ENCODE measurements around the gene POLA2. TPM values are rescaled to one million over a fixed set of nuclear protein-coding genes. Genes with fewer than 3 reads are reported as not detected.
A peak's percentile ranks its signal among the peaks of the same experiment; 100 is the strongest.

The POLA2 gene
- total and polyA plus RNA-seq, 2 donors (not counting 1 experiment from before 2014, with no cell fraction given), result 2.8 to 9.8 TPM

- H4K20me1 ChIP-seq (ENCODE audit: control insufficient read depth, extremely low read depth, insufficient read depth, low read length), result no peaks in the 10 kb centered on the region
Observed at GRCh38 chr11:65260302-65260701, 1.5 kb upstream of the POLA2 start.

GRCh38 chr11:65260756-65261590 is 789 bp upstream of the POLA2 start:
- Histone ChIP-seq H3K9ac (ENCODE audit: insufficient read depth, low read length) (peak overlapping the region; percentile 48), H3K27me3 (ENCODE audit: control insufficient read depth, insufficient read depth, low read length) (no peaks in the 10 kb centered on the region), H3K27ac (ENCODE audit: insufficient read depth, low read length) (peak overlapping the region; percentile 91), H3K9me3 (ENCODE audit: control insufficient read depth, insufficient read depth, low read depth, low read length) (no peaks in the 10 kb centered on the region), H3K4me3 (replicated peaks in 1 of 4; ENCODE audit: control extremely low read depth in 1 of 4, insufficient read depth in 1 of 4, low read depth in 3 of 4, low read length in 4 of 4) (peak overlapping the region; percentile 12 to 89 (median 79)), H4K20me1 (ENCODE audit: control insufficient read depth, extremely low read depth, insufficient read depth, low read length) (no peaks in the 10 kb centered on the region), H3K36me3 (ENCODE audit: control insufficient read depth, insufficient read depth, low read length) (no peaks in the 10 kb centered on the region), H2AFZ (ENCODE audit: low read length) (peak overlapping the region; percentile 64), H3K4me2 (ENCODE audit: extremely low read depth, insufficient read depth, low read length) (peak overlapping the region; percentile 98), H3K4me1 (ENCODE audit: control insufficient read depth, extremely low read depth, insufficient read depth, low read length) (no peaks in the 10 kb centered on the region), H3K79me2 (ENCODE audit: control insufficient read depth, insufficient read depth, low read length) (peaks cover 27% of the 10 kb centered on the region)
- no peak for TF ChIP-seq EZH2 (IDR thresholded peaks at IDR 0.05; ENCODE audit: low read length, missing control alignments)
- TF ChIP-seq, protein P1, sequence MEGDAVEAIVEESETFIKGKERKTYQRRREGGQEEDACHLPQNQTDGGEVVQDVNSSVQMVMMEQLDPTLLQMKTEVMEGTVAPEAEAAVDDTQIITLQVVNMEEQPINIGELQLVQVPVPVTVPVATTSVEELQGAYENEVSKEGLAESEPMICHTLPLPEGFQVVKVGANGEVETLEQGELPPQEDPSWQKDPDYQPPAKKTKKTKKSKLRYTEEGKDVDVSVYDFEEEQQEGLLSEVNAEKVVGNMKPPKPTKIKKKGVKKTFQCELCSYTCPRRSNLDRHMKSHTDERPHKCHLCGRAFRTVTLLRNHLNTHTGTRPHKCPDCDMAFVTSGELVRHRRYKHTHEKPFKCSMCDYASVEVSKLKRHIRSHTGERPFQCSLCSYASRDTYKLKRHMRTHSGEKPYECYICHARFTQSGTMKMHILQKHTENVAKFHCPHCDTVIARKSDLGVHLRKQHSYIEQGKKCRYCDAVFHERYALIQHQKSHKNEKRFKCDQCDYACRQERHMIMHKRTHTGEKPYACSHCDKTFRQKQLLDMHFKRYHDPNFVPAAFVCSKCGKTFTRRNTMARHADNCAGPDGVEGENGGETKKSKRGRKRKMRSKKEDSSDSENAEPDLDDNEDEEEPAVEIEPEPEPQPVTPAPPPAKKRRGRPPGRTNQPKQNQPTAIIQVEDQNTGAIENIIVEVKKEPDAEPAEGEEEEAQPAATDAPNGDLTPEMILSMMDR (conservative IDR thresholded peaks at IDR 0.05 in 1 of 2, IDR thresholded peaks at IDR 0.05 in 1 of 2; ENCODE audit: low read depth in 1 of 2, low read length in 2 of 2), result no peak
- no peak for DNase-seq (ENCODE audit: low read depth in 2 of 2)

More at GRCh38 chr11:65260302-65260701, 1.5 kb upstream of the POLA2 start:
- no peak overlapping the region for H3K4me3 ChIP-seq (replicated peaks in 1 of 4; ENCODE audit: control extremely low read depth in 1 of 4, insufficient read depth in 1 of 4, low read depth in 3 of 4, low read length in 4 of 4)
- H3K27me3 ChIP-seq (ENCODE audit: control insufficient read depth, insufficient read depth, low read length), result no peaks in the 10 kb centered on the region
- no peak overlapping the region for H2AFZ ChIP-seq (ENCODE audit: low read length)
- no peak overlapping the region for H3K4me2 ChIP-seq (ENCODE audit: extremely low read depth, insufficient read depth, low read length)
- H3K9me3 ChIP-seq (ENCODE audit: control insufficient read depth, insufficient read depth, low read depth, low read length), result no peaks in the 10 kb centered on the region
- no peak for TF ChIP-seq EZH2 (IDR thresholded peaks at IDR 0.05; ENCODE audit: low read length, missing control alignments)
- TF ChIP-seq, protein P1 (conservative IDR thresholded peaks at IDR 0.05 in 1 of 2, IDR thresholded peaks at IDR 0.05 in 1 of 2; ENCODE audit: low read depth in 1 of 2, low read length in 2 of 2), result no peak
- no peaks in the 10 kb centered on the region for H3K36me3 ChIP-seq (ENCODE audit: control insufficient read depth, insufficient read depth, low read length)
- no peaks in the 10 kb centered on the region for H3K4me1 ChIP-seq (ENCODE audit: control insufficient read depth, extremely low read depth, insufficient read depth, low read length)
- no peak for DNase-seq (ENCODE audit: low read depth in 2 of 2)
- no peak overlapping the region for H3K9ac ChIP-seq (ENCODE audit: insufficient read depth, low read length)
- no peak overlapping the region for H3K27ac ChIP-seq (ENCODE audit: insufficient read depth, low read length)
- peaks cover 22% of the 10 kb centered on the region for H3K79me2 ChIP-seq (ENCODE audit: control insufficient read depth, insufficient read depth, low read length)

- H3K4me1 ChIP-seq (ENCODE audit: control insufficient read depth, extremely low read depth, insufficient read depth, low read length), result no peaks in the 10 kb centered on the region
- H3K9me3 ChIP-seq (ENCODE audit: control insufficient read depth, insufficient read depth, low read depth, low read length), result no peaks in the 10 kb centered on the region
- no peaks in the 10 kb centered on the region for H3K27me3 ChIP-seq (ENCODE audit: control insufficient read depth, insufficient read depth, low read length)
- peak overlapping the region; percentile 75 to 89 (median 80) for H3K4me3 ChIP-seq (replicated peaks in 1 of 4; ENCODE audit: control extremely low read depth in 1 of 4, insufficient read depth in 1 of 4, low read depth in 3 of 4, low read length in 4 of 4)
- peak overlapping the region; percentile 91 for H3K27ac ChIP-seq (ENCODE audit: insufficient read depth, low read length)
- H3K79me2 ChIP-seq (ENCODE audit: control insufficient read depth, insufficient read depth, low read length), result peaks cover 27% of the 10 kb centered on the region
- no peaks in the 10 kb centered on the region for H3K36me3 ChIP-seq (ENCODE audit: control insufficient read depth, insufficient read depth, low read length)
- peak overlapping the region; percentile 89 for H3K9ac ChIP-seq (ENCODE audit: insufficient read depth, low read length)
- H3K4me2 ChIP-seq (ENCODE audit: extremely low read depth, insufficient read depth, low read length), result peak overlapping the region; percentile 79
- no peaks in the 10 kb centered on the region for H4K20me1 ChIP-seq (ENCODE audit: control insufficient read depth, extremely low read depth, insufficient read depth, low read length)
- TF ChIP-seq EZH2 (IDR thresholded peaks at IDR 0.05; ENCODE audit: low read length, missing control alignments), result no peak
- TF ChIP-seq, protein P1 (conservative IDR thresholded peaks at IDR 0.05 in 1 of 2, IDR thresholded peaks at IDR 0.05 in 1 of 2; ENCODE audit: low read depth in 1 of 2, low read length in 2 of 2), result no peak
- H2AFZ ChIP-seq (ENCODE audit: low read length), result peak overlapping the region; percentile 42
- DNase-seq (ENCODE audit: low read depth in 2 of 2), result peak in 1 of 2 donors; percentile 59
Observed at GRCh38 chr11:65262381-65262680, 569 bp downstream of the POLA2 start.
